Fibroblast of skin of scalp (primary cell): ENCODE measurements around the gene GPN2.
"Not testable (repeated sequence)": the region's sequence is repeated elsewhere in the genome, so short reads cannot be mapped to it uniquely, and the experiment has no call there.

ENCODE experiments used
- DNase-seq: peaks from one replicate; pipeline ENCODE4 v3.0.0-alpha.2; 2013

The GPN2 gene

GRCh38 chr1:26857473-26858060, 32.5 kb downstream of the GPN2 start:
- DNase-seq = no peak

DNA sequence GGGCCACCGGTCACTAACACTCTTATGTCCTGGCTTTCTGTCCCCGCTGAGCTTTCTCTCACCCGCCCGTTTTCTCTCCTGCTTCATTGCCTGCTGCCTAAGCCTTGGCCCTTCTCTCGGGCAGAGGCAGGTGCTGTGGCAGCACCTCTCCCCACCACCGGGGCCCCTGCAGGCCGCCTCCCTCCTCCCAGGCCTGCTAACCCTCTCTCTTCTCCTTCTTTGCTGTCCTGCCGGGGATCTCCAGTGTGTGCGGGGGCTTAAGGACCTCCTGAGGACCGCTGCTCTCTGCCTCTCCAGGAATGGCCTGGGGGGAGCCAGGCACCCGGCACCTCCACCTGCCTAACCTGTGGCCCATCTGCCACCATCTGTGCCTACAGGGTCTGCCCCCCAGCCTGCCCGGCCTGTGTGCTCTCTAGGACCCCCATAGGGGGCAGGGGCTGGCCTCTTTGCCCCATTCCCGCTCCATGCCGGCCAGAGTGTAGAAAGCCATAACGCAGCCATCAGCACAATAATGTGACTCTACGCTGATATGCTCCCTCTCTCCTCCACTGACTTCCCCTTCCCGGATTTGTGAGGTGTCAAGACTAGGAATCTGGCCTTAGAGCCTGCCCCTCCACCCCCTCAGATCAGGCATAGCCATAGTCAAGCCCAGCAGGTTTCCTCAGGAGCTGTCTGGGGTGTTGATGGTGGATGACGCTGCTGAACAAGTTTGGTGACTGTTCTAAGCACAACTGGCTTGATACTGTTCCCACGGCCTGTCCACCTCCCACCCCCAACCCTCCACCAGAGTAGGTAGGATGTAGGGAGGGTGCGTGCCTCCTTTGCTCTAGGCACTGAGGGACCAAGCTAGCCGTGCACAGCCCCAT, 33.2 kb downstream of the GPN2 start:
- no peak for DNase-seq

DNA sequence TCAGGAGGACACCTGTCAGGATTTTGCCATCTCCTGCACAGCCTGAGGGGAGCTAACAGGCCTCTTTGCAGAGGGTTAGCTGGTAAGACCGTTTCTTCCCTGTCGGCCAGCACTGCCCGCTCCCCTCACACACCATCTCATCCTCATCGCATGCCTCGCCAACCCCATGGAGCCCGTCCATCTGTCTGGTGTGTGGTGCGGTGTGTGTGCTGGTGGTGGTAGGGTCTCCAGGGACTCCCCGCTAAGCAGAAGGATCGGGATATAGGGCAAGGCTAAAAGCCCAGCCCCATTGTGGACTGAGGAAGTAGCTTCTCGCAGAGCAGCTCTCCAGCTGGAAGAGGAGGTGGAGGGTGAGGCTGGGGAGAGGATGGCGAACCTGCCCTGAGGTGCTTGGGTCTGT, 33.9 kb downstream of the GPN2 start:
- DNase-seq = no peak

- DNase-seq = no peak
Measured at GRCh38 chr1:26855636-26856035, 34.4 kb downstream of the GPN2 start.

DNA sequence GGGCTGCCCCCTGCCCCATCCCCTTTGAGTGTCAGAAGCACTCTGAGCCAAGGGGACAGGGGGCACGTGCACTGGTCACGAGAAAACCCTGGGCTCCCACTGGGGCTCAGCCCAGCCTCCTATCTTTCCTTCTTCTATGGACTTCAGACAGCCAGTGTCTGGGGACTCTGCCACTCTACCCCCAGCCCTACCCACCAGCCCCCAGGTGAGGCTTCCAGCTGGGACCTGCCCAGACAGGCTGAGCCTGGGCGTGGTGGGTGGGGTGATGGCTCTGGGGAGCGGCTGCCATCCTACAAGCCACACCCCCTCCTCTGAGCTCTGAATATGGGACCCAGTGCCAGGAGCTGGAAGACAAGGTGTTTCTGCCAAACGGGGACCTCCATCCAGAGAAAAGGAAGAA, 35.2 kb downstream of the GPN2 start:
- DNase-seq = no peak

- DNase-seq = no peak
Measured at GRCh38 chr1:26853600-26853999, 36.5 kb downstream of the GPN2 start.

DNA sequence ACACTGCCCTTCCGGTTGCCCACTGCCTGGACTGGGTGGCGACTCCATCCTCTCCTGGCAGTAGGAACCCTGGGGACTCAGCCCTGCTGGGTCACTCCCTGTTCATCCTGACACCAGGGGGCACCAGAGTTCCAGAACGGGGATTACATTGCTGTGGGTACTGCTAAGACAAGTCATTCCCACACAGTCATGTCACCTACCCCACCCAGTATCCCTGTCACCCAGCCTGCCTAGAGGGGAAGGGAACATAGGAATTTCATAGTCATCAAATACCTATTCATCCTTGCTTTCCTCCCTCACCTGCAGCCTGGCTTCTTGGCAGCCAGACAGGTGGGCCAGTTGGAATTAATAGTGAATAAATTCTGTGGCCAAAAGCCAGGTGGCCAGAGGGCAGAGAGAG, 36.9 kb downstream of the GPN2 start:
- peak; percentile 87 for DNase-seq

DNA sequence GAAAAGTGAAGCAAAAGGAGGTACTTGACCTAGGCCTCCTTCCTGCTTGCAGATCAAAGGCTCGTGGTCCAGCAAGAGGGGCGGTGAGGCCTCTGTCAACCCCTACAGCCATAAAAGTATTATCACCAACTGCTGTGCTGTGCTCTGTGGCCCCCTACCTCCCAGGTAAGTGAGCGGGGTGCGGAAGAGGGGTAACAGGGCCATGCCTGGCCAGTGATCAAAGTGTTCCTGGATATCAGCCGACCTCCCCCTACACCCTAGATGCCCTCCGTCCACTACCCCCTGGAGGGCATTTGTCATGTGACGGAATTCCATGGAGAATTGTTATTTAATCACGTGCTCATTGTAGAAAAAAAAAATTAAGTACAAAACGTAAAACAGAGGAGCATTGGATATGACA, 37.4 kb downstream of the GPN2 start:
- no peak for DNase-seq

DNA sequence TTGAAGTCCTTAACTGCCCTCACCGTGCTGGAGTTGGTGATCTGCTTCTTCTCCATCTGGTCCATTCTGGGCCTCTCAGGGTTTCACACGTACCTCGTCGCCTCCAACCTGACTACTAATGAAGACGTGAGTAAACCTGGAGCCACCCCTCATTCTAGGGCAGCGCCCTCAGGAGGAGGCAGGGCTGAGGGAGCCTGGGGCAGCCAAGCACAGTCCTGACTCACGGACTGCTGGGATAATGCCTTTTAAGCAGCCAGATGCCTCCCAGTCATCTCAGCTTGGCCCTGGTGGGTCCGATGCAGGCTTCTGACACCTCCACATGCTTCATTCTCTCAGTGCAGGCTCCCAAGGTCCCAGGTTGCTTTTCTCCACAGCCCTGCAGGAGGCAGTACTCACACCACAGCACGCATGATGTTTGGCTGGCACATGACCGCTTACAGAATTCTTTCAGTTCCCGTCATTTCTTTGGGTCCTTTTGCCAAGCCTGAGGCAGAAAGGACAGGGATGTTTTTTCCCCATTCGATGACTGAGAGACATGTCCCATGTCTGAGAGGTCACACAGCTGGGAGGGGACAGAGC, 38.9 kb downstream of the GPN2 start:
- DNase-seq = no peak

- DNase-seq = peak; percentile 54
Measured at GRCh38 chr1:26848941-26849774, 40.9 kb downstream of the GPN2 start.

DNA sequence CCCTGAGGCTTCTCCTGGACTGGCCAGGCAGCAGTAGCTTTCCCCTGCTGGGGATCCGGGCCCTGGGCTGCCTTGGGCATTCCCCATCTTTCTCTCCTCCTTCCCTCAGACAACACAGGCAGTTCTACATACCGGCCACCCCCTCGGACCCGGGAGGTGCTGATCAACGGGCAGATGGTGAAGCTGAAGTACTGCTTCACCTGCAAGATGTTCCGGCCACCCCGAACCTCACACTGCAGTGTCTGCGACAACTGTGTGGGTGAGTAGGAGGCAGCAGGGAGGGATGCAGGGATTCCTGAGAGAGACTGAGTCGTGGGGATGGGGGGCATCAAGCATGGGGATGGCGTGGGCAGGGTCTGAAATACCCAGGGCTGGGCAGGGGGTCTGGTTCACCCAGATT, 41.6 kb downstream of the GPN2 start:
- no peak for DNase-seq

DNA sequence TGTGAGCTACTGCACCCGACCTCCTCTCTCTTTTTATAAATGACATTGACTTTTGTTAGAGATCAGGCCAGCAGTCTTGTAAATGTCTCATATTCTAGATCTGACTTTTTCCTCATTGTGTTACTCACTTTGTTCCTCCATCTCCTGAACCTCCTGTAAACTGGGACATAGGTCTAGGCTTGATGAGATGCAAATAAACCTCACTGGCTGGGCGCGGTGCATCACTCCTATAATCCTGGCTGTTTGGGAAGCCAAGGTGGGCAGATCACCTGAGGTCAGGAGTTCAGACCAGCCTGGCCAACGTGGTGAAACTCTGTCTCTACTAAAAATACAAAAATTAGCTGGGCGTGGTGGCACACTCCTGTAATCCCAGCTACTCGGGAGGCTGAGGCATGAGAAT, 42.3 kb downstream of the GPN2 start:
- DNase-seq = not testable (repeated sequence)

DNA sequence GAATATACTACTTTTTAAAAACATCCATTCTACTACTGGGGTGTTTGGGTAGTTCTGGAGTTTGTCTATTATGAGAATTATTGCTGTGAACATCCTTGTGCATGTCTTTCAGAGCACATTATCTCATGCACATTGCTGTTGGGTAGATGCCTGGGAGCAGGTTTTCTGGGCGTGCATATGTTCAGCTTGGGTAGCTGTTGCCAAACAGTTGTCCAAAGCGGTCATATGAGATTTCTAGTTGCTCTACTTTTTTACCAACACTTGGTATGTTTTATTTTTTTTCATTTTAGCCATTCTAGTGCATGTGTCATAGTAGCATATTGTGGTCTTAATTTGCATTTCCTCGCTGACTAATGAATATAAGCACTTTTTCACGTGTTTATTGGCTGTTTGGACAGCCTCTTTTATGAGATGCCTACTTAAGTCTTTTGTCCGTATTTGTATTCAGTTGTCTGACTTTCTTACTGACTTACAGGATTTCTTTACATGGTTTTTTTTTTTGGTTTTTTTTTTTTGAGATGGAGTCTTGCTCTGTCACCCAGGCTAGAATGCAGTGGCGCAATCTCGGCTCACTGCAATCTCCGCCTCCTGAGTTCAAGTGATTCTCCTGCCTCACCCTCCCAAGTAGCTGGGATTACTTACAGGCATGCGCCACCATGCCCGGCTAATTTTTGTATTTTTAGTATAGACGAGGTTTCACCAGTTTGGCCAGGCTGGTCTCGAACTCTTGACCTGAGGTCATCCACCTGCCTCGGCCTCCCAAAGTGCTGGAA, 45.5 kb downstream of the GPN2 start:
- no peak for DNase-seq

- DNase-seq = no peak
Measured at GRCh38 chr1:26839779-26840178, 50.3 kb downstream of the GPN2 start.

- no peak for DNase-seq
Measured at GRCh38 chr1:26839339-26839722, 50.8 kb downstream of the GPN2 start.

GRCh38 chr1:26838474-26839338, 51.4 kb downstream of the GPN2 start:
- DNase-seq = no peak

- DNase-seq = not testable (repeated sequence)
Measured at GRCh38 chr1:26837665-26838064, 52.4 kb downstream of the GPN2 start.

GRCh38 chr1:26833432-26834405, 56.4 kb downstream of the GPN2 start:
- DNase-seq = no peak

- DNase-seq = no peak
Measured at GRCh38 chr1:26832249-26832960, 57.7 kb downstream of the GPN2 start.
